ENCODE measurements around the gene ACAN. TPM values are rescaled to one million over a fixed set of nuclear protein-coding genes. Genes with fewer than 3 reads are reported as not detected.

The ACAN gene
- total RNA-seq, 1 experiment from 2014 or later, result 1.4 TPM

DNA sequence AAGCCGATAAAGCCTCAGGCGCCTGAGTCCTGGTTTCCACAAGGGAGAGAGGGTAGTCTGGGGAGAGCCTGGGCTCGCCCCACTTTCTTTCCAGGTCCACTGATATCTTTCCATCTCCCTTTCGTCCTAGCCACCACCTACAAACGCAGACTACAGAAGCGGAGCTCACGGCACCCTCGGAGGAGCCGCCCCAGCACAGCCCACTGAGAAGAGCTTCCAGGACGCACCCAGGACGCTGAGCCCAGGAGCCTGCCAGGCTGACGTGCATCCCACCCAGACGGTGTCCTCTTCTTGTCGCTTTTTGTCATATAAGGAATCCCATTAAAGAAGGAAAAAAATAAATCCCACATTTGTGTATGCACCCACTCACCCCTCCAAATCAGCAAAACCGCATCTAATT is 71.0 kb downstream of the ACAN start:
- Mint-ChIP-seq H3K36me3 (peaks cover 4% of the 10 kb centered on the region), H3K9me3 (peaks cover 6% of the 10 kb centered on the region; the same call in 1 of the 2 replicates), H3K4me3 (no peak overlapping the region), H3K4me1 (peaks cover 7% of the 10 kb centered on the region), H3K27me3 (ENCODE audit: low read depth) (peaks cover 4% of the 10 kb centered on the region; the same call in 1 of the 2 replicates), H3K27ac (no peak overlapping the region)
- no peak for ATAC-seq
- no peak for DNase-seq (ENCODE audit: low spot score)
- CTCF ChIA-PET, result interaction anchor here (1.0 kb wide), 2 partner anchors 214 to 216 kb away, joined by 3 read pairs; partner anchors contain the start of gene ABHD2
- TF ChIP-seq FOXJ3 (CRISPR knock-in tag; IDR thresholded peaks at IDR 0.05; ENCODE audit: borderline replicate concordance) (no peak), NFATC4 (CRISPR knock-in tag; IDR thresholded peaks at IDR 0.05) (no peak), AFF4 (CRISPR knock-in tag; IDR thresholded peaks at IDR 0.05; ENCODE audit: borderline replicate concordance) (no peak), SMAD3 (CRISPR knock-in tag; IDR thresholded peaks at IDR 0.05; ENCODE audit: borderline replicate concordance) (no peak), ELF4 (CRISPR knock-in tag; IDR thresholded peaks at IDR 0.05; ENCODE audit: low read depth) (no peak), ARID4B (CRISPR knock-in tag; IDR thresholded peaks at IDR 0.05; ENCODE audit: borderline replicate concordance) (no peak), USF2 (CRISPR knock-in tag; IDR thresholded peaks at IDR 0.05) (no peak), FOXP4 (CRISPR knock-in tag; IDR thresholded peaks at IDR 0.05) (no peak), JUN (CRISPR knock-in tag; IDR thresholded peaks at IDR 0.05) (no peak), ZNF232 (CRISPR knock-in tag; IDR thresholded peaks at IDR 0.05) (no peak), IRF1 (CRISPR knock-in tag; IDR thresholded peaks at IDR 0.05) (no peak), TEAD1 (CRISPR knock-in tag; IDR thresholded peaks at IDR 0.05) (no peak), ZNF416 (CRISPR knock-in tag; IDR thresholded peaks at IDR 0.05) (no peak), CREM (CRISPR knock-in tag; IDR thresholded peaks at IDR 0.05) (no peak), NR3C1 (CRISPR knock-in tag; conservative IDR thresholded peaks at IDR 0.05; ENCODE audit: low read depth) (no peak)
- POLR2A ChIA-PET, result interaction anchor here (1.0 kb wide), 1 partner anchor 9 kb away, joined by 3 read pairs; no protein-coding TSS in a partner anchor

Data from WTC11 (cell line).